Measurements from ENCODE around the gene ZNRF2. TPM values are rescaled to one million over a fixed set of nuclear protein-coding genes. Genes with fewer than 3 reads are reported as not detected.
A peak's percentile ranks its signal among the peaks of the same experiment; 100 is the strongest.

ZNRF2 gene
- total RNA-seq, 4 donors from 2014 or later, result 19.6 to 26.3 (median 22.5) TPM

DNA sequence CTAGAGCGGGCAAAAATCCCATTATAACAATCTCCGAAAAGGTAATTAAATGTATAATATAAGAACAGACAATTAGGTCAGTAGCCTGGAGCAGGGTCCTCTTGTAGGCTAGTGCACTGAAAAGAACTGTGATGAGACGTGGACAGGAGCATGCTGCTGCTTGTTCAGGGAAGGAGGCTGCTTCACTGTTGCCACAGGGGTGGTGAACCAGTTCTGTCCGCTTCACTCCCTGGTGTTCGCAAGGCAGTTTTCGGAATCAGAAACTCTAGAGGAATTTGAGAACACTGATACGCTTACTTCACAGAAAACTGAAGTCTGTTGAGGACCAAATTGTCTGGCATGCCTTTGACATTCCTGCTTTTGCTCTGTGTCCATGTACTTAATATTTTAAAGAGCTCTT is 17.4 kb downstream of the ZNRF2 start:
- Histone ChIP-seq H3K4me3 (no peak overlapping the region), H3K9me3 (no peaks in the 10 kb centered on the region), H3K4me1 (peaks cover 0 to 72% (median 18%) of the 10 kb centered on the region in 3 donors), H3K27me3 (no peaks in the 10 kb centered on the region), H3K36me3 (no peaks in the 10 kb centered on the region), H3K27ac (peak overlapping the region in 2 of 4 donors; percentile 32 to 55)
- WGBS, 2 donors, result 39 to 53% methylated on average over 7 of the region's 7 CpGs
- TF ChIP-seq CTCF (IDR thresholded peaks at IDR 0.05) (no peak), POLR2A (IDR thresholded peaks at IDR 0.05) (no peak)
- intact Hi-C loops (cut with DNase I), result no loop called here
- DNase-seq, result no peak

DNA sequence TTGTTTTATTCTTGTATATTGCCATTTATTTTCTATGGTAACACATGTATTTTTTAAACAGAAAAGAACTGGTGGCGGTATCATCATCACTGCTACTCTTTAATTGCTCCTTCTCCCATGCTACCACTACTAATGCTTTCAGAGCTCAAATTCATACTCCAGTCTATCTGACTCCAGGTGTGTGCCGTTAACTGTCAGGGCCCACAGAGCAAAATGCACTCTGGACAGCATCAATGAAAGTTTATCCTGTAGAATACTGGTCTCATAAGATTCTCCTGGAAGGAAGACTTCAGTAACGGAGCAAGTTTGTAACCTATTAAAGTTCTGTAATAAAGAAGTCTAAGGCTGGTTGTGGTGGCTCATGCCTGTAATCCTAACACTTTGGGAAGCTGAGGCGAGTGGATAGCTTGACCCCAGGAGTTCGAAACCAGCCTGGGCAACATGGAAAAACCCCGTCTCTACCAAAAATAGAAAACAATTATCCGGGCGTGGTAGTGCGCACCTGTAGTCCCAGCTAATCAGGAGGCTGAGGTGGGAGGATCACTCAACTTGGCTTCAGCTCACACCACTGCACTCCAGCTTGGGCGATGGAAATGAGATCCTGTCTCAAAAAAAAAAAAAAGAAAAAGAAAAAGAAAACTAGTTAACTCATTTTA is 18.4 kb downstream of the ZNRF2 start:
- DNase-seq, result no peak
- no peaks in the 10 kb centered on the region for H3K36me3 ChIP-seq
- intact Hi-C loops (cut with DNase I), result no loop called here
- no peak overlapping the region for H3K27ac ChIP-seq
- no peaks in the 10 kb centered on the region for H3K27me3 ChIP-seq
- WGBS, 2 donors, result 92 to 93% methylated on average over 10 of the region's 10 CpGs
- TF ChIP-seq CTCF (IDR thresholded peaks at IDR 0.05) (no peak), POLR2A (IDR thresholded peaks at IDR 0.05) (no peak)
- no peak overlapping the region for H3K4me3 ChIP-seq
- H3K4me1 ChIP-seq, result peaks cover 0 to 76% (median 18%) of the 10 kb centered on the region in 3 donors
- no peaks in the 10 kb centered on the region for H3K9me3 ChIP-seq

DNA sequence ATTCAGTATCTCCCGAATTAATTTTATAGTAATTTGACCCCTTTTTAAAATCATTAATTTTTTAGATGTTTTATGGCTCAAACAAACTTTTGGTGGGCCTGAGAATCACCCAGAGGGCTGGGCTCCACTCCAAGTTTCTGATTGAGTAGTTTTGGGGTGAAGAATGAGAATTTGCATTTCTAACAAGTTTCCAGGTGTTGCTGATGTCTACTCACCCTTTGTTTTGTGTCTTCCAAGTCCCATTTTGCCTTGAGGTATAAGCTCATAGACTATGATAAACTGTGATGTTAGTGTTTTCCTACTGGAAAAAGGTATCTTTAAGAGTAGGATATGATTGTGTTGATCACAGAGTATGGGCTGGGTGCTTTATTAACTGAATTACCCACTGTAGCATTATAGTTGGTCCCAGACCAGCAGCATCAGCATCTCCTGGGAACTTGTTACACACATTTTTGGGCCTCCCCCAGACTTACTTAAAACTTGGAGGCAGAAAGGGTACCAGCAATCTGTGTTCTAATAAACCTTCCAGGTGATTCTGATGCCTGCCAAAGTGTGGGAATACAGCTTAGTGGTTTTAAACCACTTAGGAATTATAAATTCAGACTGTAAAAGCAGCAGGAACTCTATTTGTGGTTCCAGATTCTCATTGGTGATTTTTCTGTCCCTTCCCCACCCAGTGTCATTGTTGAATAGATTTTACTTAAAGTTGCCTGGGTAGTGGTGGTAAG is 19.1 kb downstream of the ZNRF2 start:
- 91 to 100% methylated on average over 1 of the region's 1 CpG for WGBS, 2 donors
- H3K27ac ChIP-seq, result no peak overlapping the region
- intact Hi-C loops (cut with DNase I), result no loop called here
- H3K9me3 ChIP-seq, result no peaks in the 10 kb centered on the region
- no peaks in the 10 kb centered on the region for H3K27me3 ChIP-seq
- no peak for TF ChIP-seq POLR2A (IDR thresholded peaks at IDR 0.05)
- TF ChIP-seq CTCF (IDR thresholded peaks at IDR 0.05), result no peak
- H3K4me3 ChIP-seq, result no peak overlapping the region
- no peaks in the 10 kb centered on the region for H3K36me3 ChIP-seq
- no peak for DNase-seq
- H3K4me1 ChIP-seq, result peaks cover 0 to 80% (median 18%) of the 10 kb centered on the region in 3 donors

GRCh38 chr7:30304177-30304884 is 19.9 kb downstream of the ZNRF2 start:
- peaks cover 0 to 80% (median 18%) of the 10 kb centered on the region in 3 donors for H3K4me1 ChIP-seq
- no peak overlapping the region for H3K27ac ChIP-seq
- no peaks in the 10 kb centered on the region for H3K36me3 ChIP-seq
- no peaks in the 10 kb centered on the region for H3K27me3 ChIP-seq
- no peak for DNase-seq
- no peaks in the 10 kb centered on the region for H3K9me3 ChIP-seq
- WGBS, 2 donors, result 33 to 69% methylated on average over 1 of the region's 1 CpG
- TF ChIP-seq POLR2A (IDR thresholded peaks at IDR 0.05), result no peak
- H3K4me3 ChIP-seq, result no peak overlapping the region
- intact Hi-C loops (cut with DNase I), result no loop called here

- H3K9me3 ChIP-seq, result no peaks in the 10 kb centered on the region
- no peak for TF ChIP-seq POLR2A (IDR thresholded peaks at IDR 0.05)
- no peak for TF ChIP-seq CTCF (IDR thresholded peaks at IDR 0.05)
- no peak for DNase-seq
- no peaks in the 10 kb centered on the region for H3K36me3 ChIP-seq
- no peak overlapping the region for H3K27ac ChIP-seq
- H3K27me3 ChIP-seq, result no peaks in the 10 kb centered on the region
- intact Hi-C loops (cut with DNase I), result no loop called here
- H3K4me1 ChIP-seq, result peaks cover 0 to 90% (median 14%) of the 10 kb centered on the region in 3 donors
- 57 to 75% methylated on average over 1 of the region's 1 CpG for WGBS, 2 donors
- no peak overlapping the region for H3K4me3 ChIP-seq
Measured at GRCh38 chr7:30306976-30307375, 22.6 kb downstream of the ZNRF2 start.

Measured in esophagus squamous epithelium (tissue), 5 donors.